ENCODE data around the gene RNF145.
"Not testable (repeated sequence)": the region's sequence is repeated elsewhere in the genome, so short reads cannot be mapped to it uniquely, and the experiment has no call there.

Gene RNF145

DNA sequence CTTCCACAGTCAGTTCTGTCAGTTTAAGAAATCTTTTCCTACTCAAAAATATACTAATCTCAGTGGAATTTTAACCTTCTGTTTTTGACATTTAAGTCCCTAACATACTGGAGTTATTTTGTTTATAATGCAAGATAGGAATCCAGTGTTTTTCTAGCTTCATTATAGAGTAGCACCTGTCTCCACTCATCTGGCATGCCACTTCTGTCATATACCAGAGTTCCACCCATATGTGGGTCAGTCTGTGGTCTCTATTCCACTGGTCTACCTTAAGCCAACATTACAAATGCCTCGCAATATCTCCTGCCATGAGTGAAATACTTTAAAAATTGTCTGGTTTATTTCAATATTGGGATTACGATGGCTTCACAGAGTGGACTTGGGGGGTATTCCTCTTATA, 42.9 kb downstream of the RNF145 start:
- Mint-ChIP-seq H3K9me3 (no peaks in the 10 kb centered on the region), H3K27me3 (no peaks in the 10 kb centered on the region), H3K4me1 (ENCODE audit: low read depth) (peaks cover 44% of the 10 kb centered on the region), H3K36me3 (ENCODE audit: low read depth) (peaks cover 63% of the 10 kb centered on the region), H3K27ac (no peak overlapping the region), H3K4me3 (no peak overlapping the region)
- no peak for DNase-seq

DNA sequence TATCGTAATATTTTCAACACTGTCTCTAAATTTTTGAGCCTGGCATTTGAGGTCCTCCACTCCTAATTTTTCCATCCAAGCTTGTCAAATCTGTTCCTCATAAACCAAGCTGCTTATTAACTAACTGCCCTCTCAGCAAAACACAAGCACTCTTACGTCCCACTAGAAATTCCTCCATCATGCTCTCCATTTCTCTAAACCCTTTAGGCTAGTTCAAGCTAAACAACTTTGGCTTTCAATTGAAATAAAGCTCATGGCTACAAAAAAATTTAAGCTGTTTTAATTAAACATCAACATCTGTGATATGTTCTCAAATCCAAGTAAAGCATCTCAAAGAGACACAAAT, 45.7 kb downstream of the RNF145 start:
- Mint-ChIP-seq H3K27me3 (no peaks in the 10 kb centered on the region), H3K36me3 (ENCODE audit: low read depth) (peaks cover 69% of the 10 kb centered on the region), H3K9me3 (no peaks in the 10 kb centered on the region), H3K4me3 (peak overlapping the region; percentile 1), H3K4me1 (ENCODE audit: low read depth) (peaks cover 53% of the 10 kb centered on the region), H3K27ac (peak overlapping the region; percentile 95)
- DNase-seq: no peak

DNA sequence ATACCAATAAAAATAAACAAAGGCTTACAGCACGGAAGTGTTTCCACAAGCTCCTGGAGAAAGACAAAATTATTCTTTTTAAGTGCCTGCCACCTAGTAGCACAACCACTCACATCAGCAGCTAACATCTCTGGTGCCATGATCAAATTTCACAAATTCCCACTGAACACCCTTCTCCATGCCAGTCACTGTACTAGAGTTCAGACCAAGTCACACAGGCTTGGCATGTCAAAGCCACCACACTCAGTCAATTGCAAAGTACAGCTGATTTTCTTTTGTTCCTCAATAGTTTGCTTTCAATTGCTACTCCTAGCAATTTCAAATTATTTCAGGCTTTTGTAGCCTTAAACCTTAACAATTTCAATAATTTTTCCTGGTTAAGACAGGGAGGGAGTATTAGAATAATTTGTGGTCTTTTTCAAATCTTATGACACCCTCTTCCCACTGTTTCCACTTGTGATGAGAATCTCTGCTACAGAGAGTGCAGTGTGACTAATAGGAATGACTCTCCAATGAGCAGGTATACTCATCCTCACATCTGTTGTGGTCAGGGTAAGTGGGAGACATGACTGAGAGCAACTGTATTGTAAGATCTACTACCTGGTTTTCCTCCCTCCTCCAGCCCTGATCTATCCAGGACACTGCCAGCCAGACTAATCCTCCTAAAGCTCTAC, 46.2 kb downstream of the RNF145 start:
- Mint-ChIP-seq H3K4me1 (ENCODE audit: low read depth) (peaks cover 57% of the 10 kb centered on the region), H3K4me3 (peak overlapping the region; percentile 25), H3K27ac (peak overlapping the region; percentile 95), H3K36me3 (ENCODE audit: low read depth) (peaks cover 74% of the 10 kb centered on the region), H3K27me3 (no peaks in the 10 kb centered on the region), H3K9me3 (no peaks in the 10 kb centered on the region)
- no peak for DNase-seq

DNA sequence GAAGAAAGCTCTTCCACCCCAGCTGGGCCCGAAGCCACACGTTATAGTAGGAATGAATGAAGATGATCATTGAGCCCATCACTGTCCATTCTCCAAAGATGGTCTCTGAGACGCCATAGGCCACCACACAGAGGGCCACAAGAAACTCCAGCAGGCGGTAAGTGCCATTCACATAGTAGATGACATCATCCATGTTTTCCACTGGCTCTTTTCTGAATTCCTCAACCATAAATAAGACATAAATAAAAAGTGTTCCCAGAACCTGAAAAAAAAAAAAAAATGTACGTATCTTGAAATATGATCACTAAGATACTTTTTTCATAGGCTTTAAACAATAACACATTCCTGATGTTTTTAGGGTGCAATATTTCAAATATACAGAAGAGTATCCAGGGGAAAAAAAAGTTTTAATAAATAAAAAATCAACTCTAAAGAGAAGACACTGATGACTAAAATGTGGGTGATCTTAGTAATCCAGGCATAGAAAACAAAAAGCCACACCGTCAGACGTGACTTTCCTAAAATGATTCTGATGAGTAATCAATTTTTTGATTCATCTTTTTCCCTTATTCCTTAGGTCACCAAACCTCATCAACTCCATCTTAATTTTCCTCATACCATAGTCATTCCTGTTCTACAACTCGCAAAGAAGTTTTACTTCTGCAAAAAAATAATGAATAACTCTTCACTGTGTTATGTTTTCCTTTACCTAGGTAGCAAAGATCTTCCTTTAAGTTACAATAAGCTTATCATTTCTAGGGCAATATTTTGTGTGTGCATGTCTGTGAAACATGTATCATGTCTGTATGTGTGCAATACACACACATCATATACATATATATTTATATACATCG, 47.8 kb downstream of the RNF145 start:
- no peak for DNase-seq
- no peak overlapping the region for H3K4me3 Mint-ChIP-seq
- H3K36me3 Mint-ChIP-seq (ENCODE audit: low read depth): peaks cover 77% of the 10 kb centered on the region
- no peaks in the 10 kb centered on the region for H3K9me3 Mint-ChIP-seq
- peaks cover 67% of the 10 kb centered on the region for H3K4me1 Mint-ChIP-seq (ENCODE audit: low read depth)
- H3K27me3 Mint-ChIP-seq: no peaks in the 10 kb centered on the region
- H3K27ac Mint-ChIP-seq: peak overlapping the region; percentile 93

DNA sequence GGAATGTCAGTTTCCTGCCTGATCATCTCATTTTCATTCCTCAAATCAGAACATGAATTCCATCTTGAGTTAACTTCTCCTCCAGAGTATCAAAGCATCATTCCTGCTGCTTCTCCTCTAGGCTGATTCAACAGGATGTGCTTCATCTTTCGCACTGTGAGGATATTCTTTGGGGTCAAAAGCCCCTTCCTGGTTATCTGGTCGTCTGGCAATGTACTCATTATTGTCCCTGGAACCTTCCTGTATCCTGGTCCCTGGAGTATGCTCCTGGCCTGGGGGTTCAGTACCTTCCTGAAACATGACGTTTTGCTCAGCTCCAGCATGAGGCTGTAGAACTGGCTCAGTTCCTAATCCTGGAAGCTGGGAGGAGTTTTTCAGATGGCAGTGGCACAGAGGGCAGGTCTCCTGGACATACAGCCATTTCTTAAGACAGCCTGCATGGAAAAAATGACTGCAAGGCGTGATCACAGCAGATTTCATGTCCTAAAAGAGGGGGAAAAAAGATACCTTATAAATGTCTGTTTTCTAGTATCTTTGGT, 50.7 kb downstream of the RNF145 start:
- H3K4me3 Mint-ChIP-seq, H3K27me3 Mint-ChIP-seq, H3K9me3 Mint-ChIP-seq, DNase-seq: not testable (repeated sequence)
- H3K36me3 Mint-ChIP-seq (ENCODE audit: low read depth): peaks cover 88% of the 10 kb centered on the region
- peak overlapping the region; percentile 60 for H3K27ac Mint-ChIP-seq
- peaks cover 62% of the 10 kb centered on the region for H3K4me1 Mint-ChIP-seq (ENCODE audit: low read depth)

DNA sequence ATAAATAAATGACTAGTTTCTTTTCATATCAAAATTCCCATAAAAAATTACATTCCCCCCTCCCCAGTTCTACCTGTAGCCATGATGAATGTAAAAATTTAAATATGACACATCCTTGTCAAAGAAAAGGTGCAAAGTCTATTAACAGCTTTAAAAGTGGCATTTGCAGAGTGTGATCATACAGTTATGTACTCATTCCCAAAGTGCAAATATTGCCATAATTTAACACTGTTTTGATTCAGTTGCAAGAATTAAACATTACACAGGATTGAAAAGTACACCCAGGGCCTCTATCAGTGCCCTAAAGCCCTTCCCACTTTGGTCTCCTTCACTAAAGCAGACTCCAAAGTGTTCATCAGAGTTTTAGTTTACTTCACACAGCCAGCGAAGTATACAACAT, 51.8 kb downstream of the RNF145 start:
- no peak overlapping the region for H3K4me3 Mint-ChIP-seq
- H3K27ac Mint-ChIP-seq: peak overlapping the region; percentile 56
- DNase-seq: no peak
- peaks cover 51% of the 10 kb centered on the region for H3K4me1 Mint-ChIP-seq (ENCODE audit: low read depth)
- H3K27me3 Mint-ChIP-seq: no peaks in the 10 kb centered on the region
- no peaks in the 10 kb centered on the region for H3K9me3 Mint-ChIP-seq
- H3K36me3 Mint-ChIP-seq (ENCODE audit: low read depth): peaks cover 79% of the 10 kb centered on the region

DNA sequence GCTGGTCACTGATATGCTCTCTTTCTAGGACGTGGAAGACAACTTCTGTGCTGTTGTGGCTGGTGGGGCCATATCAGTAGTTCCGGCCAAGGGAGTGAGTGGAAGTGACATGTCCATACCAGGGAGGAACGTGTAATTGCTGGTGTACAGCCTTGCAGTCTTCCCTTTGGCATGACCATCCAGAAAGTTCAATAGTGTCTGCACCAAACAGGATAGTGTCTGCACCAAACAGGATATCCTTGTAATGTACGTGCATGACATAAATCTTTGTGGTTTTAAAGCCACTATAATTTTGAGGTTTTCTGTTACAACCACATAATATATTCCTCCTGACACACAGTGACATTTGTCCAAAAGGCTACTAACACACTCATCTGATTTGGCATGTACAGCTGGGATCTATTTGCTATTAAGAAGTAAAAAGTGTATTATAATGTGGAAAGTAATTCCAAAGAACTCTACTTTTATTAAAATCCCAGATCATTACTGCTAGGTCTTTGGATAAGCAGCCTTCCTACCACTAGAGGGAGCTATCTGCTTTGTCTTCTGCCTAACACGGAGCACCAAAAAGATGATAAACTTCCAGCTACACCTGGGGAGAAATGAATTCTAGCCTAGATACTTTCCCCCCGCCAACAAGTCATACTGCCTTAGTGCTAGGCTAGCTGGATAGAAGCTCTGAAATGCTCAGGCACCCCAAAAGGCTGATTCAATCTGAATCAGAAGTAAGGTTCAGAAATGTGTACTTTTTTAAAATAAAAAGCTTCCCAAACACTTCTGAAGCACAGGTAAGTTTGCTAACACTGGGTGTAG, 52.7 kb downstream of the RNF145 start:
- Mint-ChIP-seq H3K4me1 (ENCODE audit: low read depth) (peaks cover 47% of the 10 kb centered on the region), H3K4me3 (no peak overlapping the region), H3K36me3 (ENCODE audit: low read depth) (peaks cover 74% of the 10 kb centered on the region), H3K27ac (peak overlapping the region; percentile 79), H3K9me3 (no peaks in the 10 kb centered on the region), H3K27me3 (no peaks in the 10 kb centered on the region)
- DNase-seq: no peak

DNA sequence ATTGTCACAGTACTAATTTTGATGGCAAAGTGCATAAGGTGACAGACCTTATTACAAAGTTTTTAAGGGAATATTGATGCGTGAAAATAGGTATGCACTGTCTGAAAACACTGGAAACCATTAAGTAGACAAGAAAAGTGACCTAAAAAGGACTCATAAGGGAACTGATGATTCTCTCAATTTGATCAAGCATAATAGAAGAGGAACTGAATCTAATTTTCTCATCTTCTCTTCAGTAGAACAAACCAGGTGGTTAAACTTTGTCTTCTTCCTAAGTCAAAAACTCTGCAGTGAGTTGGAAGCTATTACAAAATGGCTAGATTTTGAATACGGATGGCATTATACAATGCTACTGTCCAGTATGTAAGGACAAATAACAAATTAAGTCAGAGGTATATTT, 53.4 kb downstream of the RNF145 start:
- H3K27me3 Mint-ChIP-seq: no peaks in the 10 kb centered on the region
- peak overlapping the region; percentile 79 for H3K27ac Mint-ChIP-seq
- DNase-seq: no peak
- peaks cover 67% of the 10 kb centered on the region for H3K36me3 Mint-ChIP-seq (ENCODE audit: low read depth)
- no peak overlapping the region for H3K4me3 Mint-ChIP-seq
- no peaks in the 10 kb centered on the region for H3K9me3 Mint-ChIP-seq
- H3K4me1 Mint-ChIP-seq (ENCODE audit: low read depth): peaks cover 40% of the 10 kb centered on the region

DNA sequence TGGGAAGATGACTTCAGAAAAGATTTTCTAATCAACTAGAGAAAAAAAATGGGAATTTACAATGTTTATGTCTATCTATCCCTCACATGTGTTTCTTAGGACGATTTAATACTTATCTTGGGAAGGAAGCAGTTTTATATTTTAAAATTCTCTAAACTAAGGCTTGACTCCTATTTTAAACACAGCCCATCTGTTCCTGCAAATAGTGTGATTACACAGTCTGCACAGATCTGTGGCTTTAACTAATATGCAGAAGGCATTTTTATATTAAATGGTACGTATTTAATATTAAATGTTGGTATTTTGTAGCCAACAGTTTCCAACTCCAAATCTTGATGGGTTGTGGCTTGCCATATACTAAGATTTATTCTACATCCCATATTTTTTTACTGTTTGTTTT, 56.5 kb downstream of the RNF145 start:
- no peaks in the 10 kb centered on the region for H3K27me3 Mint-ChIP-seq
- no peak overlapping the region for H3K27ac Mint-ChIP-seq
- DNase-seq: no peak
- no peaks in the 10 kb centered on the region for H3K9me3 Mint-ChIP-seq
- peaks cover 36% of the 10 kb centered on the region for H3K36me3 Mint-ChIP-seq (ENCODE audit: low read depth)
- H3K4me3 Mint-ChIP-seq: no peak overlapping the region
- peaks cover 20% of the 10 kb centered on the region for H3K4me1 Mint-ChIP-seq (ENCODE audit: low read depth)

DNA sequence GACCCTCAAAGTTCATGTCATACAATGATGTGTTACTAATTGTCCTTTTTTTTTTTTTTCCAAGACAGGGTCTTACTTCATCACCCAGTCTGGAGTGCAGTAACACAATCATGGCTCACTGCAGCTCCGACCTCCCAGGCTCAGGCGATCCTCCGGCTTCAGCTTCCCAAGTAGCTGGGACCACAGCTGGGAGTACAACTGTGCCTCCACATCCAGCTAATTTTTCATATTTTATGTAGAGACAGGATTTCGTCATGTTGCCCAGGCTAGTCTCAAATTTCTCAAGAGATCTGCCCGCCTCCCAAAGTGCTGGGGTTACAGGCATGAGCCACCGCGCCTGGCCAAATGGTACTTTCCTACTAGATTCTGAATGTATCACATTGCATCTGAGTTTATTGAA, 60.3 kb downstream of the RNF145 start:
- Mint-ChIP-seq H3K9me3 (no peaks in the 10 kb centered on the region), H3K4me3 (no peak overlapping the region), H3K4me1 (ENCODE audit: low read depth) (no peaks in the 10 kb centered on the region), H3K27ac (no peak overlapping the region), H3K27me3 (peaks cover 1% of the 10 kb centered on the region), H3K36me3 (ENCODE audit: low read depth) (peaks cover 4% of the 10 kb centered on the region)
- DNase-seq: no peak

DNA sequence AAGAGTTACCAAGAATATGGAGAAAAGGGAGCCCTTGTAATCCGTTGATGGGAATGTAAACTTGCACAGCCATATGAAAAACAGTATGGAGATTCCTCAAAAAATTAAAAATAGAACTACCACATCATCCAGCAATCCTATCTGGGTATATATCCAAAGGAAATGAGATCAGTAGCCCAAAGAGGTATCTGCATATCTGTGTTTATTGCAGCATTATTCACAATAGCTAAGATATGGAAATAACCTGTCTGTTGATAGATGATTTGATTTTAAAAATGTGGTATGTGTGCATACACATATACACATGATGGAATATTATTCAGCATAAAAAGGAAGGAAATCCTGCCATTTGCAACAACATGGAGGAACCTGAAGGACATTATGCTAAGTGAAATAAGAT, 61.4 kb downstream of the RNF145 start:
- no peak for DNase-seq
- H3K4me1 Mint-ChIP-seq (ENCODE audit: low read depth): no peaks in the 10 kb centered on the region
- no peaks in the 10 kb centered on the region for H3K9me3 Mint-ChIP-seq
- no peak overlapping the region for H3K27ac Mint-ChIP-seq
- no peaks in the 10 kb centered on the region for H3K36me3 Mint-ChIP-seq (ENCODE audit: low read depth)
- peaks cover 12% of the 10 kb centered on the region for H3K27me3 Mint-ChIP-seq
- H3K4me3 Mint-ChIP-seq: no peak overlapping the region

DNA sequence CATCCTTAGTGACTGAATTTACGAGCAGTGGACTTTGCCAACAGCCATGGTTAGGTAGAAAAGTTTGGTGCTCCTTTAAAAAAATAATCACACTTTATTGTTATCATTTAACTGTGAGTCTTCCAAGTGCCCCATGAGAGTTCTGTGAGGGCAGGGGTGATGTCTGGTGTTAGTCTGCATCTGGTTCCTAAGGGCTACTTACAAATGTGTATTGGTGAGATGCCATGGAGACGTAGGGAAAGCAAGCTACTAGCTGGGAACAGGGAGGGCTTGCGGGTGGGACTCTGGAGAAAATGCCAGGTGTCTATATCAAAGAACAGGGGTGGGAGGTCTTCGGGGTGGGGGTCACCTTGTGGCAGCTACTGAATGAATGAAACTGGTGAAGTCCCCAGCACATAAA, 62.5 kb downstream of the RNF145 start:
- no peak overlapping the region for H3K4me3 Mint-ChIP-seq
- no peaks in the 10 kb centered on the region for H3K9me3 Mint-ChIP-seq
- H3K36me3 Mint-ChIP-seq (ENCODE audit: low read depth): no peaks in the 10 kb centered on the region
- DNase-seq: no peak
- H3K27ac Mint-ChIP-seq: no peak overlapping the region
- H3K4me1 Mint-ChIP-seq (ENCODE audit: low read depth): no peaks in the 10 kb centered on the region
- peaks cover 19% of the 10 kb centered on the region for H3K27me3 Mint-ChIP-seq

DNA sequence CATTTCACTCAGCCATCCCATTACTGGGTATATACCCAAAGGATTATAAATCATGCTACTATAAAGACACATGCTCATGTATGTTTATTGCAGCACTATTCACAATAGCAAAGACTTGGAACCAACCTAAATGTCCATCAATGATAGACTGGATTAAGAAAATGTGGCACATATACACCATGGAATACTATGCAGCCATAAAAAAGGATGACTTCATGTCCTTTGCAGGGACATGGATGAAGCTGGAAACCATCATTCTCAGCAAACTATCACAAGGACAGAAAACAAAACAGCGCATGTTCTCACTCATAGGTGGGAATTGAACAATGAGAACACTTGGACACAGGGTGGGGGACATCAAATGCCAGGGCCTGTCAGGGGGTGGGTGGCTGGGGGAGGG, 64.2 kb downstream of the RNF145 start:
- peaks cover 25% of the 10 kb centered on the region for H3K27me3 Mint-ChIP-seq
- not testable (repeated sequence) for H3K4me3 Mint-ChIP-seq; H3K9me3 Mint-ChIP-seq; DNase-seq; H3K4me1 Mint-ChIP-seq (ENCODE audit: low read depth); H3K27ac Mint-ChIP-seq; H3K36me3 Mint-ChIP-seq (ENCODE audit: low read depth)

DNA sequence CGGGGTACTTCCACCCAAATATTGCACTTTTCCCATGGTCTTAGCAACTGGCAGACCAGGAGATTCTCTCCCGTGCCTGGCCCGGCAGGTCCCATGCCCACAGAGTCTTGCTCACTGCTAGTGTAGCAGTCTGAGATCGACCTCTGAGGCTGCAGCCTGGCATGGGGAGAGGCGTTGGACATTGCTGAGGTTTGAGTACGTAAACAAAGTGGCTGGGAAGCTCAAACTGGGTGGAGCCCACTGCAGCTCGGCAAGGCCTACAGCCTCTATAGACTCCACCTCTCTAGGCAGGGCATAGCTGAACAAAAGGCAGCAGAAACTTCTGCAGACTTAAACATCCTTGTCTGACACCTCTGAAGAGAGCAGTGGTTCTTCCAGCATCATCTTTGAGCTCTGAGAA, 69.6 kb downstream of the RNF145 start:
- Mint-ChIP-seq H3K9me3 (no peaks in the 10 kb centered on the region), H3K27me3 (peaks cover 39% of the 10 kb centered on the region), H3K4me1 (ENCODE audit: low read depth) (no peaks in the 10 kb centered on the region), H3K4me3 (no peak overlapping the region), H3K36me3 (ENCODE audit: low read depth) (no peaks in the 10 kb centered on the region), H3K27ac (no peak overlapping the region)
- DNase-seq: no peak
